GM12878 (cell line): ENCODE results near the gene TNFRSF9. TPM values are rescaled to one million over a fixed set of nuclear protein-coding genes. Genes with fewer than 3 reads are reported as not detected.

Experiments
- ATAC-seq: fragments of 200-7000 bp; cut with Tn5 transposase; 3 replicates; pipeline ENCODE4 v1.9.1; 2020; ENCODE audit warnings: mild to moderate bottlenecking, moderate library complexity
- BruUV-seq: library from RNA; stranded (reverse); fragments of 400-500 nt; replicated peaks from 2 replicates; lab custom pipeline; 2021; lab: Mats Ljungman, UMichigan
- CTCF ChIA-PET: fragments of 300-600 bp; sonication (Branson Sonifier 250); formaldehyde crosslinking; extraction: SDS; loops from one replicate; lab custom pipeline; 2021; ENCODE audit warnings: inconsistent platforms; lab: Yijun Ruan, JAX
- POLR2A ChIA-PET: fragments of 350-600 bp; formaldehyde crosslinking; extraction: SDS; loops from one replicate; lab custom pipeline; 2021; ENCODE audit warnings: inconsistent platforms; lab: Charles Lee
- RAD21 ChIA-PET: fragments of 300-600 bp; sonication (Branson Sonifier 250); formaldehyde crosslinking; loops from one replicate; lab custom pipeline; 2023; ENCODE audit warnings: antibody characterized with exemption; ENCODE audit not compliant: unreplicated experiment; lab: Charles Lee
- SMC1A ChIA-PET: fragments of 300-600 bp; sonication (Branson Sonifier 250); formaldehyde crosslinking; loops from one replicate; lab custom pipeline; 2023; ENCODE audit not compliant: unreplicated experiment, uncharacterized antibody; lab: Charles Lee
- DNase-seq: peaks from one replicate; pipeline ENCODE4 v3.0.0-alpha.2; 2011; ENCODE audit warnings: low read depth, low spot score
- FAIRE-seq: peaks from 3 replicates; lab custom pipeline; 2011; peaks lifted over from hg19 to GRCh38; lab: Jason Lieb, UNC
- H2AFZ ChIP-seq: 2 replicates; pipeline ENCODE4 v1.6.0; 2011; ENCODE audit warnings: low read depth, low read length, control low read depth; ENCODE audit not compliant: control insufficient read depth
- H3K27ac ChIP-seq: 2 replicates; pipeline ENCODE4 v1.5.1; 2011; ENCODE audit warnings: control low read depth; ENCODE audit not compliant: control insufficient read depth, insufficient read depth
- H3K27me3 ChIP-seq, 2 experiments: replicated peaks in 1 of 2; 2 replicates each; pipeline versions ENCODE4 v1.6.0 to v1.6.1; 2011; ENCODE audit warnings: low read length in 1 of 2; ENCODE audit not compliant: control insufficient read depth in 2 of 2, insufficient read depth in 2 of 2
- H3K36me3 ChIP-seq, 2 experiments: 2 replicates each; pipeline ENCODE4 v1.5.1; 2011; ENCODE audit warnings: low read length in 1 of 2; ENCODE audit not compliant: control insufficient read depth in 2 of 2, insufficient read depth in 2 of 2
- H3K4me1 ChIP-seq: 2 replicates; pipeline ENCODE4 v1.6.1; 2011; ENCODE audit warnings: mild to moderate bottlenecking, low read length, moderate library complexity, mixed read lengths; ENCODE audit not compliant: control insufficient read depth, insufficient read depth
- H3K4me2 ChIP-seq: 2 replicates; pipeline ENCODE4 v1.6.0; 2011; ENCODE audit warnings: control low read depth; ENCODE audit not compliant: control insufficient read depth, insufficient read depth
- H3K4me3 ChIP-seq: fragments of 200-600 bp; sonication (generic); 2 replicates; pipeline ENCODE4 v1.5.1; 2016
- H3K79me2 ChIP-seq: 2 replicates; pipeline ENCODE4 v1.6.0; 2011; ENCODE audit warnings: low read length; ENCODE audit not compliant: control insufficient read depth, insufficient read depth
- H3K9ac ChIP-seq: 2 replicates; pipeline ENCODE4 v1.8.0; 2011; ENCODE audit warnings: low read length, control low read depth, mixed read lengths; ENCODE audit not compliant: control insufficient read depth, insufficient read depth
- H3K9me3 ChIP-seq: replicated peaks from 3 replicates; pipeline ENCODE4 v1.5.1; 2011; ENCODE audit warnings: mild to moderate bottlenecking, low read length; ENCODE audit not compliant: control insufficient read depth, insufficient read depth
- H4K20me1 ChIP-seq: 2 replicates; pipeline ENCODE4 v1.6.0; 2011; ENCODE audit not compliant: control insufficient read depth, insufficient read depth
- BCL3 ChIP-seq: IDR thresholded peaks from 2 replicates; pipeline ENCODE4 v1.6.1; 2011; ENCODE audit warnings: borderline replicate concordance, low read depth, mild to moderate bottlenecking, moderate library complexity, low read length; ENCODE audit not compliant: insufficient read depth, poor library complexity, severe bottlenecking
- PBX3 ChIP-seq: IDR thresholded peaks from 2 replicates; pipeline ENCODE4 v1.6.1; 2011; ENCODE audit warnings: mild to moderate bottlenecking, low read depth, low read length, moderate library complexity; ENCODE audit not compliant: insufficient replicate concordance
- WGBS: methylation state at CpG from one replicate; pipeline ENCODE4 v1.1.6; 2016; ENCODE audit warnings: low lambda C conversion rate; ENCODE audit not compliant: insufficient replicate concordance, insufficient coverage; ENCODE audit errors: missing lambda C conversion rate; 5-methylcytosine and 5-hydroxymethylcytosine counted together
- in situ Hi-C: fragments of 300-500 bp; cut with MboI; formaldehyde crosslinking; loops from 9 replicates; pipeline ENCODE4 v1.14.3; 2018; ENCODE audit warnings: mixed read lengths
- intact Hi-C: fragments of 100-400 bp; cut with micrococcal nuclease; formaldehyde crosslinking; loops from one replicate; pipeline ENCODE4 v1.14.2; 2022; ENCODE audit not compliant: unreplicated experiment
- polyA plus RNA-seq, 11 experiments: library from polyadenylated mRNA; depleted of rRNA in 4 of 11; unstranded in 6 of 11; stranded (reverse) in 5 of 11; fragments of >200 nt; fragmentation: Nextera tagmentation in 4 of 11; fragmentation: Illumina TruSeq in 1 of 11; extraction: Ambion mirVana in 4 of 11; extraction: Trizol in 1 of 11; gene quantifications; 1 replicate in 1 of 11; 2 replicates in 10 of 11; pipeline versions ENCODE4 v1.2.1 to v1.2.3, GENCODE V29; 2011 to 2016; ENCODE audit warnings: inconsistent platforms in 2 of 11, missing spikeins in 2 of 11, low read depth in 1 of 11
- total RNA-seq, 4 experiments: library from RNA; depleted of rRNA in 3 of 4; stranded (reverse); fragments of >200 nt in 3 of 4; fragmentation: Illumina TruSeq in 1 of 4; extraction: Trizol in 1 of 4; gene quantifications; 2 replicates each; pipeline versions ENCODE4 v1.2.1 to v1.2.3, GENCODE V29; 2013 to 2021

TNFRSF9 gene
- total and polyA plus RNA-seq, 10 of the 15 experiments (the other 5 are each of a cell fraction or from before 2014, with no cell fraction given): 2.0 to 25.6 (median 5.8) TPM

GRCh38 chr1:7932524-7933138 lies 8.0 kb downstream of the TNFRSF9 start:
- no peak overlapping the region for H3K4me2 ChIP-seq
- WGBS: 68% methylated on average over 15 of the region's 15 CpGs
- POLR2A ChIA-PET: interaction anchor here (0.7 kb wide), 1 partner anchor 11 kb away, joined by 3 read pairs; no protein-coding TSS in a partner anchor

More at GRCh38 chr1:7932524-7933138, 8.0 kb downstream of the TNFRSF9 start:
- FAIRE-seq: no peak
- H3K36me3 ChIP-seq: no peaks in the 10 kb centered on the region
- TF ChIP-seq PBX3 (no peak), BCL3 (peak; percentile 20)
- H3K79me2 ChIP-seq: no peaks in the 10 kb centered on the region
- intact Hi-C loops: no loop called here
- BruUV-seq: no TSS peak
- H4K20me1 ChIP-seq: no peaks in the 10 kb centered on the region
- no peak overlapping the region for H3K4me3 ChIP-seq
- ChIA-PET SMC1A (no interaction called here), RAD21 (no interaction called here), CTCF (interaction anchor here (1.0 to 1.1 kb wide), 2 partner anchors 12 to 416 kb away, joined by 5 read pairs; no protein-coding TSS in a partner anchor)
- no peak overlapping the region for H2AFZ ChIP-seq
- H3K4me1 ChIP-seq: peaks cover 12% of the 10 kb centered on the region
- DNase-seq: no peak
- no peak overlapping the region for H3K27ac ChIP-seq
- H3K27me3 ChIP-seq: no peaks in the 10 kb centered on the region
- no peak for ATAC-seq
- in situ Hi-C loops: no loop called here
- no peak overlapping the region for H3K9ac ChIP-seq
- H3K9me3 ChIP-seq: no peaks in the 10 kb centered on the region
